ENCODE results near the gene CPXM1.

The CPXM1 gene

GRCh38 chr20:2747676-2748235 lies 52.7 kb downstream of the CPXM1 start:
- no peak for DNase-seq

- no peak for DNase-seq
These were observed 53.7 kb downstream of the CPXM1 start for GRCh38 chr20:2746636-2747265.

GRCh38 chr20:2745936-2746635 lies 54.3 kb downstream of the CPXM1 start:
- DNase-seq, result no peak

- DNase-seq, result no peak
These were observed 55.1 kb downstream of the CPXM1 start for GRCh38 chr20:2745060-2745910.

Measured in inflammatory macrophage treated with lipopolysaccharide for 1 hour (primary cell).